Measurements from ENCODE around the gene NR2E3. TPM values are rescaled to one million over a fixed set of nuclear protein-coding genes. Genes with fewer than 3 reads are reported as not detected.

The NR2E3 gene
- total and polyA plus RNA-seq, 2 of the 4 experiments (the other 2 are of a cell fraction) = under 0.01 to 0.29 TPM

DNA sequence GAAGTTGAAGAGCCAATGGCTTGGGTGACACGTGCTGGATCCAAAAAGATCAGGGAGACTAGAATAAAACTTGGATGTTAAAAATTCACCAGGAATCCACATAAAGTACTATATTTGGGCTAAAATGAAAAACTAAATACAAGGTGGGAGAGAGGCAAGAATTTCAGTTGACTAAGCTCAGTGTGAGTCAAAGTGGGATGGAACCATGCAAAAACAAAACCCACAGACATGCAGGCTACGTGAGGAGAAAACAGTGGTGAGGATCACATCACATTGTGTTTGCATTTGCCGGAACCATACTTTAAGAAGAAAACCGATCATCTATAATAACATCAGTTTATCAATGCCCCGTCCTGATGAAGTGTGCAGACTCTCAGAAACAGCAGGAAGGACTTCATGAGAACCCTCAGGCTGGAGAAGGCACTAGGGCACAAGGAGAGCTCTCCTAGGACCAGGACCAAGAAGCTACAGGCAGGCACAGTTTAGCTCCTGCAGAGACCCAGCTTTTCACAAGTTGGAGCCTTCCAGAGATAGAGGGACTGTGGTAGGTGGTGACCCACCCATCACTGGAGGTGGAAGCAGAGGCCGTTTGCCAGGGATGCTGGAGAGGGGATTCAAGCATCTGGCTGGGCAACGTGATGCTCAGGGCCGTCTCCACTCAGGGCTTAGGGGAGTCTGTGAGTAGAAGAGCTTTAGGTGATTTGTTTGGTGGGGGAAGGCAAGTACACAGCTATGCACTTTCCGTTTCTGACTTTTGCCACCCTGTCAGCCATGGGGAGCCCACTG, 29.0 kb upstream of the NR2E3 start (continued):
- TF ChIP-seq BHLHE40 (IDR thresholded peaks at IDR 0.05; ENCODE audit: low read depth, low read length) = no peak
- TF ChIP-seq MXI1 (IDR thresholded peaks at IDR 0.05; ENCODE audit: borderline replicate concordance, low read depth, low read length) = no peak

DNA sequence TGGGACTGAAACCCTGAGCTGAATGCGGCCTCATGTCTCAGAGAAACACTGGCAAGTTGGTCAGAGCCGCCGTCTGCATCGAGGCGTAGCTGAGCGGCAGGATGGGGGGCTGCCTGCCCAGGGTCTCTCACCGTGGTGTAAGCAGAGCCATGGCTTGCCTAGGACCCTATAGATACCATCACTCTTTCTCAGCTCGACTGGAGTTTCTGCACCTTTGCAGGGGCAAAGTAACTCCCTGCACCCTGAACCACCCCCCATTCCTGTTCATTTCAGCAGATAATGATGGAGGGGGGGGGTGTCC, 28.4 kb upstream of the NR2E3 start:
- Histone ChIP-seq H2BK20ac (ENCODE audit: low read depth, low read length) (peak overlapping the region; percentile 50), H3K9me3 (ENCODE audit: control insufficient read depth, insufficient read depth, low read length) (no peaks in the 10 kb centered on the region), H3K23ac (ENCODE audit: low read depth, low read length) (no peak overlapping the region), H2BK5ac (ENCODE audit: low read depth, low read length, poor library complexity, severe bottlenecking) (no peak overlapping the region), H3K36me3 (ENCODE audit: control insufficient read depth, insufficient read depth, low read length) (peaks cover 13% of the 10 kb centered on the region), H3K27ac (ENCODE audit: insufficient read depth, low read length) (no peak overlapping the region), H3K56ac (ENCODE audit: extremely low read depth, insufficient read depth, low read length) (no peak overlapping the region), H2AK5ac (ENCODE audit: low read depth, low read length) (peak overlapping the region; percentile 38; the same call in 1 of the 2 replicates), H3K14ac (replicated peaks; ENCODE audit: low read depth, low read length) (no peak overlapping the region), H2BK15ac (ENCODE audit: low read depth, low read length) (no peak overlapping the region), H4K20me1 (ENCODE audit: insufficient read depth, low read length) (no peaks in the 10 kb centered on the region), H3K27me3 (ENCODE audit: control insufficient read depth, insufficient read depth, low read length) (no peaks in the 10 kb centered on the region), H4K91ac (ENCODE audit: insufficient read depth, low read depth, low read length) (peak overlapping the region; percentile 20; the same call in 1 of the 2 replicates), H4K8ac (ENCODE audit: low read depth in 2 of 2, low read length in 2 of 2) (0 out of 4 replicates have a peak overlapping the region, but pooled peaks of 1 of the 2 experiments have one; percentile 41), H3K9ac (ENCODE audit: low read depth, low read length) (no peak overlapping the region), H4K5ac (ENCODE audit: low read depth, low read length) (no peak overlapping the region), H3K4me1 (ENCODE audit: control insufficient read depth, insufficient read depth, low read length) (peaks cover 16% of the 10 kb centered on the region), H3K79me1 (ENCODE audit: low read depth in 1 of 2, low read length in 2 of 2) (no peaks in the 10 kb centered on the region), H2AFZ (replicated peaks; ENCODE audit: low read length, poor library complexity) (no peak overlapping the region), H3K4ac (ENCODE audit: low read depth, low read length) (no peak overlapping the region; the same call in 1 of the 2 replicates), H2AK9ac (replicated peaks; ENCODE audit: low read depth, low read length, poor library complexity) (no peak overlapping the region), H3K18ac (ENCODE audit: low read depth, low read length) (no peak overlapping the region), H3K4me3 (ENCODE audit: insufficient read depth, low read depth, low read length) (no peak overlapping the region), H3K9me1 (ENCODE audit: insufficient read depth, low read length) (peaks cover 18% of the 10 kb centered on the region), H2BK120ac (ENCODE audit: low read depth, low read length) (peak overlapping the region; percentile 38), H3K4me2 (ENCODE audit: low read depth, low read length) (no peak overlapping the region)
- intact Hi-C loops (cut with micrococcal nuclease) (no loop called here), dilution Hi-C loops (cut with HindIII; ENCODE audit: low sequenced_read_pairs, unreplicated experiment) (no loop called here), in situ Hi-C loops (cut with MboI; ENCODE audit: low sequenced_read_pairs) (no loop called here)
- ATAC-seq (ENCODE audit: low read depth) = no peak
- no TSS peak for BruUV-seq (replicated peaks)
- TF ChIP-seq, protein P1, sequence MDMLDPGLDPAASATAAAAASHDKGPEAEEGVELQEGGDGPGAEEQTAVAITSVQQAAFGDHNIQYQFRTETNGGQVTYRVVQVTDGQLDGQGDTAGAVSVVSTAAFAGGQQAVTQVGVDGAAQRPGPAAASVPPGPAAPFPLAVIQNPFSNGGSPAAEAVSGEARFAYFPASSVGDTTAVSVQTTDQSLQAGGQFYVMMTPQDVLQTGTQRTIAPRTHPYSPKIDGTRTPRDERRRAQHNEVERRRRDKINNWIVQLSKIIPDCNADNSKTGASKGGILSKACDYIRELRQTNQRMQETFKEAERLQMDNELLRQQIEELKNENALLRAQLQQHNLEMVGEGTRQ (IDR thresholded peaks at IDR 0.05; ENCODE audit: low read depth, low read length) = no peak
- TF ChIP-seq RCOR1 (IDR thresholded peaks at IDR 0.05; ENCODE audit: insufficient replicate concordance, low read length) = no peak
- no peak for TF ChIP-seq FOS (IDR thresholded peaks at IDR 0.05; ENCODE audit: low read depth, low read length)
- no peak for TF ChIP-seq POLR2A (IDR thresholded peaks at IDR 0.05; ENCODE audit: low read depth, low read length)
- TF ChIP-seq RFX5 (IDR thresholded peaks at IDR 0.05; ENCODE audit: low read depth, low read length) = no peak
- TF ChIP-seq BHLHE40 (IDR thresholded peaks at IDR 0.05; ENCODE audit: low read depth, low read length) = no peak
- TF ChIP-seq CEBPB (IDR thresholded peaks at IDR 0.05; ENCODE audit: low read depth, low read length) = no peak
- TF ChIP-seq, protein P2, sequence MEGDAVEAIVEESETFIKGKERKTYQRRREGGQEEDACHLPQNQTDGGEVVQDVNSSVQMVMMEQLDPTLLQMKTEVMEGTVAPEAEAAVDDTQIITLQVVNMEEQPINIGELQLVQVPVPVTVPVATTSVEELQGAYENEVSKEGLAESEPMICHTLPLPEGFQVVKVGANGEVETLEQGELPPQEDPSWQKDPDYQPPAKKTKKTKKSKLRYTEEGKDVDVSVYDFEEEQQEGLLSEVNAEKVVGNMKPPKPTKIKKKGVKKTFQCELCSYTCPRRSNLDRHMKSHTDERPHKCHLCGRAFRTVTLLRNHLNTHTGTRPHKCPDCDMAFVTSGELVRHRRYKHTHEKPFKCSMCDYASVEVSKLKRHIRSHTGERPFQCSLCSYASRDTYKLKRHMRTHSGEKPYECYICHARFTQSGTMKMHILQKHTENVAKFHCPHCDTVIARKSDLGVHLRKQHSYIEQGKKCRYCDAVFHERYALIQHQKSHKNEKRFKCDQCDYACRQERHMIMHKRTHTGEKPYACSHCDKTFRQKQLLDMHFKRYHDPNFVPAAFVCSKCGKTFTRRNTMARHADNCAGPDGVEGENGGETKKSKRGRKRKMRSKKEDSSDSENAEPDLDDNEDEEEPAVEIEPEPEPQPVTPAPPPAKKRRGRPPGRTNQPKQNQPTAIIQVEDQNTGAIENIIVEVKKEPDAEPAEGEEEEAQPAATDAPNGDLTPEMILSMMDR (conservative IDR thresholded peaks at IDR 0.05; ENCODE audit: low read depth, low read length) = no peak
- TF ChIP-seq MAFK (IDR thresholded peaks at IDR 0.05; ENCODE audit: low read depth, low read length) = no peak
- no peak for TF ChIP-seq CHD1 (IDR thresholded peaks at IDR 0.05; ENCODE audit: low read depth, low read length)
- TF ChIP-seq MXI1 (IDR thresholded peaks at IDR 0.05; ENCODE audit: borderline replicate concordance, low read depth, low read length) = no peak
- TF ChIP-seq MAZ (IDR thresholded peaks at IDR 0.05; ENCODE audit: borderline replicate concordance, low read depth, low read length) = no peak
- POLR2A ChIA-PET (ENCODE audit: unreplicated experiment) = no interaction called here
- no peak for DNase-seq
- CTCF ChIA-PET = interaction anchor here (1.5 kb wide), 1 partner anchor 20 kb away, joined by 5 read pairs; no protein-coding TSS in a partner anchor
- 93% methylated on average over 5 of the region's 8 CpGs; no CpG with 5 or more reads in 1 of the 2 experiments for WGBS, 2 experiments (ENCODE audit: extremely low coverage in 2 of 2, insufficient read length in 1 of 2)
